ENCODE data around the gene SMIM3. TPM values are rescaled to one million over a fixed set of nuclear protein-coding genes. Genes with fewer than 3 reads are reported as not detected.

SMIM3 gene
- total and polyA plus RNA-seq, 2 of the 8 experiments (the other 6 are each of a cell fraction or from before 2014, with no cell fraction given), result 10.4 to 15.7 TPM

DNA sequence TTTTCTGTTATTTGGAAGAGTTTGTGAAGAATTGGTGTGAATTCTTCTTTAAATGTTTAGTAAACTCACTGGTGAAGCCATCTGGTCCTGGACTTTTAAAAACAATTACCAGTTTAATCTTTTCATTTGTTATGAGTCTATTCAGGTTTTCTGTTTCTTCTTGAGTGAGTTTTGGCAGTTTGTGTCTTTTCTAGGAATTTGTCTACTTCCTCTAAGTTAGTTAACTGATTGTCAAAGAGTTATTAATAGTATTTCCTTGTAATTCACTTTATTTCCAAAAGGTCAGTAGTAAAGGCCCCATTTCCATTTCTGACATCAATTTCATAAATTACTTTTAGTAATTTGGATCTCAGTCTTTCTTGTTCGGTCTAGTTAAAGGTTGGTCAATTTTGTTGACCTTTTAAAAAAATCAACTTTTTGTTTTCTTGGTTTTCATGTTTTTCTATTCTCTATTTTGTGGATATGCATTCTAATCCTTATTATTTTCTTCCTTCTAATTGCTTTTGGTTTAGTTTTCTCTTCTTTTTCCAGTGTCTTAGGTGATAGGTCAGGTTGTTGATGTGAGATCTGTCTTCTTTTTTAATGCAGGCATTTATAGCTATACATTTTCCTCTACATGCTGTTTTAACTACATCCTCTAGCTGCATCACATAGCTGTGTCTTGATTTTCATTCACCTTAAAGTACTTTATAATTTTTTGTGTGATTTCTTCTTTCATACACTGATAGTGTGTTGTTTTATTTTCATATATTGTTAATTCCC is 7.3 kb upstream of the SMIM3 start (continued):
- TF ChIP-seq, protein P1, sequence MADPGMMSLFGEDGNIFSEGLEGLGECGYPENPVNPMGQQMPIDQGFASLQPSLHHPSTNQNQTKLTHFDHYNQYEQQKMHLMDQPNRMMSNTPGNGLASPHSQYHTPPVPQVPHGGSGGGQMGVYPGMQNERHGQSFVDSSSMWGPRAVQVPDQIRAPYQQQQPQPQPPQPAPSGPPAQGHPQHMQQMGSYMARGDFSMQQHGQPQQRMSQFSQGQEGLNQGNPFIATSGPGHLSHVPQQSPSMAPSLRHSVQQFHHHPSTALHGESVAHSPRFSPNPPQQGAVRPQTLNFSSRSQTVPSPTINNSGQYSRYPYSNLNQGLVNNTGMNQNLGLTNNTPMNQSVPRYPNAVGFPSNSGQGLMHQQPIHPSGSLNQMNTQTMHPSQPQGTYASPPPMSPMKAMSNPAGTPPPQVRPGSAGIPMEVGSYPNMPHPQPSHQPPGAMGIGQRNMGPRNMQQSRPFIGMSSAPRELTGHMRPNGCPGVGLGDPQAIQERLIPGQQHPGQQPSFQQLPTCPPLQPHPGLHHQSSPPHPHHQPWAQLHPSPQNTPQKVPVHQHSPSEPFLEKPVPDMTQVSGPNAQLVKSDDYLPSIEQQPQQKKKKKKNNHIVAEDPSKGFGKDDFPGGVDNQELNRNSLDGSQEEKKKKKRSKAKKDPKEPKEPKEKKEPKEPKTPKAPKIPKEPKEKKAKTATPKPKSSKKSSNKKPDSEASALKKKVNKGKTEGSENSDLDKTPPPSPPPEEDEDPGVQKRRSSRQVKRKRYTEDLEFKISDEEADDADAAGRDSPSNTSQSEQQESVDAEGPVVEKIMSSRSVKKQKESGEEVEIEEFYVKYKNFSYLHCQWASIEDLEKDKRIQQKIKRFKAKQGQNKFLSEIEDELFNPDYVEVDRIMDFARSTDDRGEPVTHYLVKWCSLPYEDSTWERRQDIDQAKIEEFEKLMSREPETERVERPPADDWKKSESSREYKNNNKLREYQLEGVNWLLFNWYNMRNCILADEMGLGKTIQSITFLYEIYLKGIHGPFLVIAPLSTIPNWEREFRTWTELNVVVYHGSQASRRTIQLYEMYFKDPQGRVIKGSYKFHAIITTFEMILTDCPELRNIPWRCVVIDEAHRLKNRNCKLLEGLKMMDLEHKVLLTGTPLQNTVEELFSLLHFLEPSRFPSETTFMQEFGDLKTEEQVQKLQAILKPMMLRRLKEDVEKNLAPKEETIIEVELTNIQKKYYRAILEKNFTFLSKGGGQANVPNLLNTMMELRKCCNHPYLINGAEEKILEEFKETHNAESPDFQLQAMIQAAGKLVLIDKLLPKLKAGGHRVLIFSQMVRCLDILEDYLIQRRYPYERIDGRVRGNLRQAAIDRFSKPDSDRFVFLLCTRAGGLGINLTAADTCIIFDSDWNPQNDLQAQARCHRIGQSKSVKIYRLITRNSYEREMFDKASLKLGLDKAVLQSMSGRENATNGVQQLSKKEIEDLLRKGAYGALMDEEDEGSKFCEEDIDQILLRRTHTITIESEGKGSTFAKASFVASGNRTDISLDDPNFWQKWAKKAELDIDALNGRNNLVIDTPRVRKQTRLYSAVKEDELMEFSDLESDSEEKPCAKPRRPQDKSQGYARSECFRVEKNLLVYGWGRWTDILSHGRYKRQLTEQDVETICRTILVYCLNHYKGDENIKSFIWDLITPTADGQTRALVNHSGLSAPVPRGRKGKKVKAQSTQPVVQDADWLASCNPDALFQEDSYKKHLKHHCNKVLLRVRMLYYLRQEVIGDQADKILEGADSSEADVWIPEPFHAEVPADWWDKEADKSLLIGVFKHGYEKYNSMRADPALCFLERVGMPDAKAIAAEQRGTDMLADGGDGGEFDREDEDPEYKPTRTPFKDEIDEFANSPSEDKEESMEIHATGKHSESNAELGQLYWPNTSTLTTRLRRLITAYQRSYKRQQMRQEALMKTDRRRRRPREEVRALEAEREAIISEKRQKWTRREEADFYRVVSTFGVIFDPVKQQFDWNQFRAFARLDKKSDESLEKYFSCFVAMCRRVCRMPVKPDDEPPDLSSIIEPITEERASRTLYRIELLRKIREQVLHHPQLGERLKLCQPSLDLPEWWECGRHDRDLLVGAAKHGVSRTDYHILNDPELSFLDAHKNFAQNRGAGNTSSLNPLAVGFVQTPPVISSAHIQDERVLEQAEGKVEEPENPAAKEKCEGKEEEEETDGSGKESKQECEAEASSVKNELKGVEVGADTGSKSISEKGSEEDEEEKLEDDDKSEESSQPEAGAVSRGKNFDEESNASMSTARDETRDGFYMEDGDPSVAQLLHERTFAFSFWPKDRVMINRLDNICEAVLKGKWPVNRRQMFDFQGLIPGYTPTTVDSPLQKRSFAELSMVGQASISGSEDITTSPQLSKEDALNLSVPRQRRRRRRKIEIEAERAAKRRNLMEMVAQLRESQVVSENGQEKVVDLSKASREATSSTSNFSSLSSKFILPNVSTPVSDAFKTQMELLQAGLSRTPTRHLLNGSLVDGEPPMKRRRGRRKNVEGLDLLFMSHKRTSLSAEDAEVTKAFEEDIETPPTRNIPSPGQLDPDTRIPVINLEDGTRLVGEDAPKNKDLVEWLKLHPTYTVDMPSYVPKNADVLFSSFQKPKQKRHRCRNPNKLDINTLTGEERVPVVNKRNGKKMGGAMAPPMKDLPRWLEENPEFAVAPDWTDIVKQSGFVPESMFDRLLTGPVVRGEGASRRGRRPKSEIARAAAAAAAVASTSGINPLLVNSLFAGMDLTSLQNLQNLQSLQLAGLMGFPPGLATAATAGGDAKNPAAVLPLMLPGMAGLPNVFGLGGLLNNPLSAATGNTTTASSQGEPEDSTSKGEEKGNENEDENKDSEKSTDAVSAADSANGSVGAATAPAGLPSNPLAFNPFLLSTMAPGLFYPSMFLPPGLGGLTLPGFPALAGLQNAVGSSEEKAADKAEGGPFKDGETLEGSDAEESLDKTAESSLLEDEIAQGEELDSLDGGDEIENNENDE (IDR thresholded peaks at IDR 0.05; ENCODE audit: insufficient replicate concordance, low read length), result no peak
- TF ChIP-seq POLR2AphosphoS5 (IDR thresholded peaks at IDR 0.05; ENCODE audit: low read depth, low read length) (no peak), GABPA (IDR thresholded peaks at IDR 0.05; ENCODE audit: borderline replicate concordance, insufficient read depth, low read length) (no peak), FOSL1 (IDR thresholded peaks at IDR 0.05; ENCODE audit: insufficient read depth, low read depth, low read length) (no peak), JUN (IDR thresholded peaks at IDR 0.05; ENCODE audit: low read depth, low read length) (no peak), YY1 (IDR thresholded peaks at IDR 0.05; ENCODE audit: low read depth, low read length) (no peak), SIRT6 (IDR thresholded peaks at IDR 0.05; ENCODE audit: low read length) (no peak), ASH2L (IDR thresholded peaks at IDR 0.05; ENCODE audit: low read length) (no peak)
- TF ChIP-seq, protein P2, sequence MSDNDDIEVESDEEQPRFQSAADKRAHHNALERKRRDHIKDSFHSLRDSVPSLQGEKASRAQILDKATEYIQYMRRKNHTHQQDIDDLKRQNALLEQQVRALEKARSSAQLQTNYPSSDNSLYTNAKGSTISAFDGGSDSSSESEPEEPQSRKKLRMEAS (IDR thresholded peaks at IDR 0.05), result no peak
